Caki2 (cell line): ENCODE results near the gene TNS1. TPM values are rescaled to one million over a fixed set of nuclear protein-coding genes. Genes with fewer than 3 reads are reported as not detected.
"Not testable (repeated sequence)": the region's sequence is repeated elsewhere in the genome, so short reads cannot be mapped to it uniquely, and the experiment has no call there.

Source experiments
- DNase-seq: peaks from one replicate; pipeline ENCODE4 v3.0.0-alpha.2; 2015; ENCODE audit warnings: low read depth
- in situ Hi-C: cut with HindIII; loops from 2 replicates; pipeline ENCODE4 v1.10.0; 2016; ENCODE audit warnings: low sequenced_read_pairs, low pct_unique_long_range_greater_than_20kb, mixed read lengths
- total RNA-seq: library from RNA; depleted of rRNA; stranded (reverse); fragments of >200 nt; shearing (Covaris generic); gene quantifications from 2 replicates; pipeline ENCODE4 v1.2.3, GENCODE V29; 2014; ENCODE audit warnings: low replicate concordance

TNS1 gene
- total RNA-seq, 1 experiment from 2014 or later, result 0.68 TPM

DNA sequence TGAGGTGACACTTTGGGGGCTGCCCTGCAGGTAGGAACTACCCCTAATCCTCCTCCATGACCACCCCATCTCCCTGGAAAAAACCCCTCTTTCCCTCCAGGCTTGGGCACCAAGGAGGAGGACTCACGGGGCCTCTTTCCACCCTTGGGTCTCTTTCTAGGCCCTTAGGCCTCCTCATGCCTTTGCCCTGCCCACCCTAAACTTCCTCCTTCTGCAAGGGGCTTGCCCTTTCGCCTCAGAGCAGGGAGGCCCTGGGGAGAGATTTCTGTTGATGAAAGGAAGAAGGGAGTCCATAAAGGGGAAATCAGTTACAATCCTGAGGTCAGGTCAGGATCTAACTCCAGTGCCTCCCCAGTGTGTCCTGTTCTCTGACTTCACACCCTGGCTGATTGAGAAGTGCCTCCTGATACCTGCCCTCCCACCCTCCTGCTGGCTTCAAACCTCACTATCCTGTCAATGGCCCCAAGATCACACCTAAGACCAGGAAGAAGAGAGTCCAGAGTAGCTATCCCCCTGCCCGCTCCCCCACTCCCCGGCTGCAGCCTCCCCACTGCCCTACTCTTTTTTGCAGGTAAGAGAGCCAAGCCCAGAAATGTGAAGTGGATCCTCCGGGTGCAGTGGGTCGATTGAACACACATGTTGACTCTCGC, 16.7 kb upstream of the TNS1 start:
- no peak for DNase-seq
- in situ Hi-C loops, result no loop called here

- in situ Hi-C loops, DNase-seq: not testable (repeated sequence)
Measured at GRCh38 chr2:218018842-218019125, 16.0 kb upstream of the TNS1 start.

GRCh38 chr2:218017211-218018053, 14.6 kb upstream of the TNS1 start:
- in situ Hi-C loops, result no loop called here
- DNase-seq, result no peak

- in situ Hi-C loops, result no loop called here
- DNase-seq, result no peak
Measured at GRCh38 chr2:218016810-218017209, 14.0 kb upstream of the TNS1 start.

GRCh38 chr2:218015586-218016521, 13.1 kb upstream of the TNS1 start:
- in situ Hi-C loops, result no loop called here
- DNase-seq, result no peak

DNA sequence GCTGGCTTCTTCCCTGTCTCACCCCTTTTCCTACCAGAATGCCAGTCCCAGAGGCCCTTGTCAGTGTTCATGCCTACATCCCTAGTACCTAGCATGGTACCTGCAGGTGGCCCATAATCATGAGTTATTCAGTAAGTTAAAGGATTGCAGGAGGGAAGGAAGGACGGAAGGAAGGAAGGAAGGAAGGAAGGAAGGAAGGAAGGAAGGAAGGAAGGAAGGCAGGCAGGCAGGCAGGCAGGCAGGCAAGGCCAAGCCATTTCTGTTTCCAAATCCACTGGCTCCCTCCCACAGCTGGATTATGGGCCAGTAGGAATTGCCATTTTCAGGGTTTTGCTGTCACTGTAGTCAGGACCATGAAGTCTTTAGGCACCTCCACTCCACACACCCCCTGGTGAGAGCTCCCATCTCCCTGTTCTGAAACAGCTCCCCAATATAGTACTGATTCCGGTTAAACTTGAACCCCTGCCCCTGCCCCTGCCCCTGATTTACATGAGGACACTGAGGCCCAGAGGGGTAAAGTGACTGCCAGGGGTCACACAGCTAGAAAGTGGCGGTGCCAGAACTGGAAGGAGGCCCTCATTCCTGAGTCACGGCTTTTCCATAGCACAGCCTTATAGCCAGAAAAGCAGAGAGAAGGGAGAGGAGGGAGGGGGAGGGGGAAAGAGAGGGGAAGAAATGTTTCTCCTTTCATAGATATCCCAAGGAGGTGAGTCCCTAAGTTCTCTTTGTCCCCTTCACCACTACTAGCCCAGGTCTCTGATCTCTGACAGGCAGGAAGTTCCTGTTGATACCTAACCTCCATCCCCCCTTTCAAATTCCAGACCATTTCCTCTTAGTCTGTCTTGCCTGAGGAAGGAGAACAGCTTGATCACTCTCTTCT, 12.2 kb upstream of the TNS1 start:
- in situ Hi-C loops, result no loop called here
- DNase-seq, result no peak

DNA sequence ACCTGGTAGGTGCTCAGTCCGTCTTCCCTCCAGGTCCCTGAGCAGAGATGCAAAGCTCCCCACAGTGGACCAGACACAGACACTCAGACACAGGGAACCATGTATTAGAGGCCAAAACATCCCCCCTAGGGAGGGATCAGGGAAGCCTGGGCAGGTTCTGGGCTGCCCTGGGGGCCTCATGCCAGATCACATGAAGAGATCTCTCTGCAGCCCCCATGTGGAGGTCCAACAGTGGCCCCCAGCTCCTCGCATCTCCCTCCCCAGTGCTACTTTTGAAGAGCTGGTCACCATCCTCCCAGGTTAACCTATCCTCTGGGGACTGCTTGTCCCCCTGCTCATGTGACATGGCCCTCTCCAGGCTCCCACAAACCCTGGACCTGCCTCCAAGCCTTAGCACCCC, 10.5 kb upstream of the TNS1 start:
- DNase-seq, result no peak
- in situ Hi-C loops, result no loop called here

DNA sequence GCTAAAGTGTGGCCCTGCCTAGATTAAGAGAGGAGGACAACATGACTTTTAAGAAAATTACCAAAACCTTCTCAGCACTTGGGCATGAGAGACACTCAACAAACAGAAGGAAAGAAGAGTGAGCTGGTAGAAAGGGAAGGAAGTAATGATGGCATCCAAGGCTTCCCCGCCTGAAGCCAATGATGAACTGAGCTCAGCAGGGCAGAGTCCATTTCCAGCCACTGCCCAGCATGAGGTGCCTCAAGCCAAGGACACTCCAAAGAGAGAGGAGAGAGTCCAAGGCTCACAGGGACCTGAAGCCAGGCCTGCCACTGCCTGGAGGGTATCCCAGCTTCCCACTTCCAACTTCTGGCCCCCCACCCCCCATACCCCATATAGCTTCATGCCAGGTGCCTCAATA, 9.5 kb upstream of the TNS1 start:
- in situ Hi-C loops, result no loop called here
- DNase-seq, result no peak

- DNase-seq, result no peak
- in situ Hi-C loops, result no loop called here
Measured at GRCh38 chr2:218011653-218012040, 8.9 kb upstream of the TNS1 start.

GRCh38 chr2:218010984-218011652, 8.3 kb upstream of the TNS1 start:
- in situ Hi-C loops, result no loop called here
- DNase-seq, result no peak

GRCh38 chr2:218010140-218010983, 7.6 kb upstream of the TNS1 start:
- DNase-seq, result peak; percentile 9
- in situ Hi-C loops, result no loop called here

DNA sequence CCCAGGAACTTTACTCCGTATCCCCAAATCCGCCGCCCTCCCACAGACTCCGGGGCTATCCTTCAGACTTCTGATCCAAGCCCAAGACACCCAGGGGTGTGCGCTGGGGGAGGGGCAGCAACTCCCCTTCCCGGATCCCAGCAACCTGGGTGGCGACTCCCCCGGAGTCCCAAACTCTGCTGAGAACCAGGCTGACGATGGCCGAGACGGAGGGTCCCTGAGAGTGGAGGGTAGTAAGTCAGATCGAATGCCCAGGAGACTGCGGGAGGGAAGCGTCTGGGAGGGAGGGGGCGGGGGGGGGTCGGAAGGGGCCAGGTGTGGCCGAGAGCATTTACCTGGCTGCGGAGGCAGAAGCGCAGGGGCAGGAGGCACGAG, 7.0 kb upstream of the TNS1 start:
- in situ Hi-C loops, result no loop called here
- no peak for DNase-seq

DNA sequence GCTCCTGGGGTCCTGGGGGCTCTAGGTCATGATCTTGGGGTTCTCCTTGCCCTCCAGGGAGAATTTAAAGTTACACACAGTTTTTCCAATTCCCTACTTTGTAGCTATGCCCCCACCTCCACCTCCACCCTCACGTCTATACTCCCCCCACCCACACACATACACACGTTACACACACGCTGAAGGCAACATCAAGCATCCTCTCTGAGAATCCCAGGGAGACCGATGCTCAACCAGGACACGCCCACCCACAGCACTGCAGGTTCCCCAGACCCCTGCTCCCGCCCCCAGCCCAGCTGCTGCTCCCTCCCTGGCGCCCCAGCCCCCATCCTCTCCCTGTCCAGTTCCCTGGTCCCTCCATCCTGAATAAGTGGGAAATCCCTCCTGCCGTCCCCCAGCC, 6.4 kb upstream of the TNS1 start:
- in situ Hi-C loops, result no loop called here
- DNase-seq, result no peak

DNA sequence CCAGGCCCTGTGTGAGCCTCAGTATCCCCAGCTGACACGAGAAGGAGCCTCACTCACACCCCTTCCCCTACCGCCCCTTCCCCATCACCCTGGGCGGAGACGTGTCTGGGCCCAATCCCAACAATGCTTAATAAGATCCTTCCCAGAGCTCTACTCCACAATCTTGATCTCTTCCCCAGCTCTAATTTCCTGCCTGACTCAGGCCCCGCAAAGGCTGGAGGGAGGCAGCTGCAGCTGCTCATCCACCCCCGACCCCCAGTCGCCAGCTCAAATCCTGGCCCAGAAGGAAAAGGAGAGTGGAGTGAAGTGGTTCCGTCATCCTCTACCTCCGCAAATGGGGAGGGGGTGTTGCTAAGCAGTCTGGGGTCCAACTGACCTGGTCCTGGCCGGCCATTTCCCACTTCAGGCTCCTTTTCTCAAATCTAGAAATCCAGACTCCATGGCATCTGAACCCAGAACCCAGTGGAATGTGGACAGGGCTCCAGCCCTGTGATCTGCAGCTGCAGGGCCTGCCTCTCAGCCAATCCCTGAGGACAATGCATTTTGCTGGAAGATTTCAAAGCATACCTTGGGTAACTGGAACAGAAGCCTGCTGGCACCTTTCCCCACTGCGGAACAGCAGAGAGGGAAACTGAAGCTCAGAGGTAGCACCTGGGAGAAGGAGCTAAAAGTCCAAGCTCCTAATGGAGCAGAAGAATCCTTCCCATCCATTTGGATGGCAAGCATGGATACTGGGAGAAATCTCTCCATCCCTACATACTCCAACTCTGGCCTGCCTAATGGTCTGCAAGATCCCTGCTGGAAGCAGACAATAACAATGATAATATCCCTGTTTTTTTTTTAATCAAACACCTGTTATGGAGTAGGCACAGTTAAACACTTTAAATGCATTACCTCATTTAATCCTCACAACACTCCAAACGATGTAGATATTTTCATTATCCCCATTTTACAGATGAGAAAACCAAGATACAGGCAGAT, 5.6 kb upstream of the TNS1 start:
- DNase-seq, result no peak
- in situ Hi-C loops, result no loop called here

- DNase-seq, result no peak
- in situ Hi-C loops, result no loop called here
Measured at GRCh38 chr2:218006741-218007140, 3.9 kb upstream of the TNS1 start.

GRCh38 chr2:218005486-218005885, 2.7 kb upstream of the TNS1 start:
- no peak for DNase-seq
- in situ Hi-C loops, result no loop called here
